ENCODE results near the gene NUP210.

NUP210 gene

GRCh38 chr3:13404626-13405452, 15.3 kb downstream of the NUP210 start:
- Mint-ChIP-seq H3K4me1 (peaks cover 29% of the 10 kb centered on the region), H3K9me3 (peaks cover 8% of the 10 kb centered on the region), H3K36me3 (ENCODE audit: low read depth) (peaks cover 36% of the 10 kb centered on the region), H3K4me3 (no peak overlapping the region), H3K27ac (no peak overlapping the region), H3K27me3 (no peaks in the 10 kb centered on the region)
- DNase-seq (no peak), ATAC-seq (no peak)

GRCh38 chr3:13403847-13404246, 16.3 kb downstream of the NUP210 start:
- Mint-ChIP-seq H3K4me1 (peaks cover 29% of the 10 kb centered on the region), H3K9me3 (peaks cover 8% of the 10 kb centered on the region), H3K27ac (peak overlapping the region; percentile 19), H3K27me3 (no peaks in the 10 kb centered on the region), H3K36me3 (ENCODE audit: low read depth) (peaks cover 27% of the 10 kb centered on the region), H3K4me3 (no peak overlapping the region)
- DNase-seq (no peak), ATAC-seq (no peak)

GRCh38 chr3:13403213-13403819, 16.8 kb downstream of the NUP210 start:
- peaks cover 29% of the 10 kb centered on the region for H3K4me1 Mint-ChIP-seq

GRCh38 chr3:13401149-13401548, 19.0 kb downstream of the NUP210 start:
- no peak for ATAC-seq
- H3K4me3 Mint-ChIP-seq, result no peak overlapping the region
- H3K27me3 Mint-ChIP-seq, result no peaks in the 10 kb centered on the region
- DNase-seq, result no peak
- peaks cover 18% of the 10 kb centered on the region for H3K4me1 Mint-ChIP-seq
- no peaks in the 10 kb centered on the region for H3K9me3 Mint-ChIP-seq
- H3K27ac Mint-ChIP-seq, result no peak overlapping the region
- peaks cover 25% of the 10 kb centered on the region for H3K36me3 Mint-ChIP-seq (ENCODE audit: low read depth)

More at GRCh38 chr3:13403213-13403819, 16.8 kb downstream of the NUP210 start:
- peak; percentile 63 for ATAC-seq
- DNase-seq, result peak; percentile 22
- Mint-ChIP-seq H3K9me3 (peaks cover 6% of the 10 kb centered on the region), H3K27ac (no peak overlapping the region), H3K4me3 (no peak overlapping the region), H3K36me3 (ENCODE audit: low read depth) (peaks cover 27% of the 10 kb centered on the region), H3K27me3 (no peaks in the 10 kb centered on the region)

DNA sequence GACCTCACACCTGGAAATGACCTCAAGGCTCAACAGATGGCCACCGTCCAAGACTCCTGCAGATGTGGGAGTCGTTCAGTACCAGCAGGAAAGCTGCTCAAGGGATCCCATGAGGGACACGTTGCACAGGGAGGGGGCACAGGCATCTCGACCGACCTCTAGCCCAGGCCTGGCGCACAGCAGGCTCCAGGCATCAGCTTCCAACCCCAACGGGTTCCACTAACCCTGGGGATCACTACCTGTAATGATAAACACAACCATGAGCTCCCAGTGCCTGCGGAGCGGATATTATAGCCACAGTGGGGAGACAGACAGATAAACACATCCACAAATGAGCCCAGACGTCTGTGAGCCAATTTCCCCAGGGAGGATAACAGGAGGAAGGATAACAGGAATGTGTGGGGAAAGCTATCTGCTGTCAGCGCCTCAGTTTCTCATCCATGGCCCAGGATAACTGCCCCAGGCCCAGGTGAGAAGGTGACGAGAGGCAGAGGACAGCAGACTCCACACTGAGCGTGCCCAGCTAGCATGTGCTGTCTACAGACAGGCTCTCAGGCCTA, 19.9 kb downstream of the NUP210 start:
- ATAC-seq (no peak), DNase-seq (no peak)
- H3K27me3 Mint-ChIP-seq, result no peaks in the 10 kb centered on the region
- H3K4me1 Mint-ChIP-seq, result peaks cover 12% of the 10 kb centered on the region
- H3K36me3 Mint-ChIP-seq (ENCODE audit: low read depth), result peaks cover 33% of the 10 kb centered on the region
- H3K9me3 Mint-ChIP-seq, result no peaks in the 10 kb centered on the region
- no peak overlapping the region for H3K4me3 Mint-ChIP-seq
- no peak overlapping the region for H3K27ac Mint-ChIP-seq

GRCh38 chr3:13399603-13400002, 20.5 kb downstream of the NUP210 start:
- Mint-ChIP-seq H3K4me1 (peaks cover 11% of the 10 kb centered on the region), H3K27me3 (no peaks in the 10 kb centered on the region), H3K9me3 (no peaks in the 10 kb centered on the region), H3K36me3 (ENCODE audit: low read depth) (peaks cover 34% of the 10 kb centered on the region), H3K27ac (no peak overlapping the region), H3K4me3 (no peak overlapping the region)
- DNase-seq (no peak), ATAC-seq (no peak)

DNA sequence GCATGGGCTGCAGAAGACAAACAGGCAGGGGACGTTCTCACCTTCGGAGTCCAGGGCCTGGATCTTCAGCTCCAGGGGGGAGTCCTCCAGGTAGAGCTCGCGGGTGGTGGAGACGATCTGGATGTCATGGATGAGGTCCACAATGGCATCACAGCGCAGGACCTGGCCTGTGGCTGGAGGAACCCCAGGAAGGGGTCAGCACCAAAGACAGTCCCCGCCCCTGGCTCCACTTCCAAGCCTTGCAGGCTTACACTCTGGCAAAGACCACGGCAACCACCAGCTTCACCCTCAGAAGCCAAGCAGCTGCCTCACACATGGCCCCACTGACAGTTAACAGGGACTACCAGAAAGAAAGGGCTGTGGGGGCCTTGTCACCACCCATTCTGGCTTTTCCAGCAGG, 22.8 kb downstream of the NUP210 start:
- H3K27ac Mint-ChIP-seq, result no peak overlapping the region
- H3K4me3 Mint-ChIP-seq, result no peak overlapping the region
- no peaks in the 10 kb centered on the region for H3K9me3 Mint-ChIP-seq
- H3K27me3 Mint-ChIP-seq, result no peaks in the 10 kb centered on the region
- H3K36me3 Mint-ChIP-seq (ENCODE audit: low read depth), result peaks cover 35% of the 10 kb centered on the region
- peaks cover 3% of the 10 kb centered on the region for H3K4me1 Mint-ChIP-seq
- no peak for DNase-seq
- no peak for ATAC-seq

DNA sequence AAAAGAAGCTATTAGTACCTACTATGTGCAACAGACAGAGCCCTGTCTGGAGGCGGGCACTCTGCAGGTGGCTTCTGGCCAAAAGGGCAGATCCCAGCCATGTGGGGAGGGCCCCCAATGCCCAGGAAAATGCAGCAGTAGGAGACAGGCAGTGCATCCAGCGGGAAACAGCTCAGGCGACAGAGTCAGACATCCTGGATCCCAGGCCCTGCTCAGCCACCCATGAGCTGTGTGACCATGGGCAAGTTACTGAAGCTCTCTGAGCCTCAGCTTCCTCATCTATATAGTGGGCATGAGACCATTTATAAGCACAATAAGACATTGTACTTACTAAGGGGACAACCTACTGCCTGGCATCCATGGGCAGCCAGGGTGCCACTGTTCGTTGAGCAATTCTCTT, 25.8 kb downstream of the NUP210 start:
- Mint-ChIP-seq H3K27ac (no peak overlapping the region), H3K4me1 (no peaks in the 10 kb centered on the region), H3K4me3 (no peak overlapping the region), H3K9me3 (no peaks in the 10 kb centered on the region), H3K36me3 (ENCODE audit: low read depth) (peaks cover 53% of the 10 kb centered on the region), H3K27me3 (no peaks in the 10 kb centered on the region)
- ATAC-seq (no peak), DNase-seq (no peak)

- no peaks in the 10 kb centered on the region for H3K4me1 Mint-ChIP-seq
- H3K4me3 Mint-ChIP-seq, result no peak overlapping the region
- no peaks in the 10 kb centered on the region for H3K27me3 Mint-ChIP-seq
- no peak overlapping the region for H3K27ac Mint-ChIP-seq
- peaks cover 55% of the 10 kb centered on the region for H3K36me3 Mint-ChIP-seq (ENCODE audit: low read depth)
- no peak for DNase-seq
- no peak for ATAC-seq
- no peaks in the 10 kb centered on the region for H3K9me3 Mint-ChIP-seq
Observed at GRCh38 chr3:13393427-13394360, 26.4 kb downstream of the NUP210 start.

GRCh38 chr3:13391308-13391707, 28.8 kb downstream of the NUP210 start:
- no peaks in the 10 kb centered on the region for H3K27me3 Mint-ChIP-seq
- ATAC-seq (no peak), DNase-seq (no peak)

DNA sequence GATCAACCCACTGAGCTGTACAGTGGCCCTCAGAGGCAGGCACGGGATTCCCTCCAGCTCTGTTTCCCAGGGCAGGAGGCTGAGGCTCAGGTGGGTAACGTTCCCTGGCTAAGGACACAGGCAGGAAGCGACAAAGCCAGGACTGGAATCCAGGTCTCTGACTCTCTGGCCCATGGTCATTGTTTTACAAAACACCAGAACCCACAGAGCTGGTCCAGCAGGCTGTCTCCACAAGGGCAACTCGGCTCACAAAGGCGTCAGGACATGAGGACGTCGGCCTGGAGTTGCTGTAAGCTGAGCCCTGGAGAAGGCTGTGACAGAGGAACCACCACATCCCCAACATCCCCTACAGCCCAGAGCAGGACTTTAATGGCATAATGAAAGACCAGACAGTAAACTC, 30.7 kb downstream of the NUP210 start:
- peaks cover 66% of the 10 kb centered on the region for H3K36me3 Mint-ChIP-seq (ENCODE audit: low read depth)
- ATAC-seq (no peak), DNase-seq (no peak)
- no peak overlapping the region for H3K4me3 Mint-ChIP-seq
- H3K4me1 Mint-ChIP-seq, result peaks cover 2% of the 10 kb centered on the region
- H3K27ac Mint-ChIP-seq, result no peak overlapping the region
- no peaks in the 10 kb centered on the region for H3K27me3 Mint-ChIP-seq
- H3K9me3 Mint-ChIP-seq, result no peaks in the 10 kb centered on the region

More at GRCh38 chr3:13391308-13391707, 28.8 kb downstream of the NUP210 start:
- H3K36me3 Mint-ChIP-seq (ENCODE audit: low read depth), result peaks cover 62% of the 10 kb centered on the region
- H3K9me3 Mint-ChIP-seq, result no peaks in the 10 kb centered on the region
- no peak overlapping the region for H3K4me3 Mint-ChIP-seq
- peaks cover 2% of the 10 kb centered on the region for H3K4me1 Mint-ChIP-seq
- peak overlapping the region; percentile 46 for H3K27ac Mint-ChIP-seq

DNA sequence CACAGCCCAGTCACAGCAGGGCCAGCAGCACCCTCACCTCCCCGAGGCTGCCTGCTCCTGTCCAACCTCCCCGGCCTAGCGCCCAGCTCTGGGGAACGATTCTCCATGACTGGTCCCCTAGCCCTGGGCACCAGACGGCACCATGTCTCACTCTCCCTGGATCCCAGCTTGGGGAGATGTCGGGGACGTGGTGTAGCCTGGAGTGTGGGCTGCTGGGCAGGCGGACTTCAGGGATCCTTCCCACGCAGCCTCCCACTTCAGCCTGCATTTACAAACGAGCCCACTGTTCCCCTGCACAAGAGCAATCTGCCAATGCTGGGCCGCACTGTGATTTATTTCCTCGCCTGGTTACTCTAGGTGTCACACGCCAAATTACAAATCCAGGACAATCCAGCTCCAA, 31.3 kb downstream of the NUP210 start:
- peaks cover 2% of the 10 kb centered on the region for H3K4me1 Mint-ChIP-seq
- ATAC-seq, result no peak
- no peaks in the 10 kb centered on the region for H3K9me3 Mint-ChIP-seq
- H3K36me3 Mint-ChIP-seq (ENCODE audit: low read depth), result peaks cover 67% of the 10 kb centered on the region
- H3K27me3 Mint-ChIP-seq, result no peaks in the 10 kb centered on the region
- no peak overlapping the region for H3K4me3 Mint-ChIP-seq
- H3K27ac Mint-ChIP-seq, result no peak overlapping the region
- no peak for DNase-seq

- no peak for DNase-seq
- ATAC-seq, result no peak
- peaks cover 67% of the 10 kb centered on the region for H3K36me3 Mint-ChIP-seq (ENCODE audit: low read depth)
- H3K27ac Mint-ChIP-seq, result no peak overlapping the region
- no peak overlapping the region for H3K4me3 Mint-ChIP-seq
- H3K9me3 Mint-ChIP-seq, result no peaks in the 10 kb centered on the region
- H3K27me3 Mint-ChIP-seq, result no peaks in the 10 kb centered on the region
- peaks cover 2% of the 10 kb centered on the region for H3K4me1 Mint-ChIP-seq
Observed at GRCh38 chr3:13385373-13385965, 34.7 kb downstream of the NUP210 start.

- ATAC-seq (no peak), DNase-seq (no peak)
- Mint-ChIP-seq H3K27ac (no peak overlapping the region), H3K9me3 (no peaks in the 10 kb centered on the region), H3K4me3 (no peak overlapping the region), H3K4me1 (no peaks in the 10 kb centered on the region), H3K27me3 (no peaks in the 10 kb centered on the region), H3K36me3 (ENCODE audit: low read depth) (peaks cover 58% of the 10 kb centered on the region)
Observed at GRCh38 chr3:13380971-13381370, 39.2 kb downstream of the NUP210 start.

All from activated naive CD8-positive, alpha-beta T cell treated with anti-CD3 and anti-CD28 coated beads, Interleukin-2, amount 50 U/mL, for 24 hours (primary cell).